LNCaP clone FGC (cell line): ENCODE data around the gene HOXB8.

Source experiments
- DNase-seq: peaks from one replicate; pipeline ENCODE4 v3.0.0-alpha.2; 2011; ENCODE audit warnings: low read depth
- H3K4me3 ChIP-seq: 2 replicates; pipeline ENCODE4 v1.5.1; 2011; ENCODE audit warnings: mild to moderate bottlenecking, low read depth, low read length, control low read depth
- CTCF ChIP-seq: IDR thresholded peaks from 2 replicates; pipeline ENCODE4 v1.5.1; 2012; ENCODE audit warnings: mild to moderate bottlenecking; ENCODE audit not compliant: control insufficient read depth, insufficient read depth; ENCODE audit errors: extremely low read depth

The HOXB8 gene

DNA sequence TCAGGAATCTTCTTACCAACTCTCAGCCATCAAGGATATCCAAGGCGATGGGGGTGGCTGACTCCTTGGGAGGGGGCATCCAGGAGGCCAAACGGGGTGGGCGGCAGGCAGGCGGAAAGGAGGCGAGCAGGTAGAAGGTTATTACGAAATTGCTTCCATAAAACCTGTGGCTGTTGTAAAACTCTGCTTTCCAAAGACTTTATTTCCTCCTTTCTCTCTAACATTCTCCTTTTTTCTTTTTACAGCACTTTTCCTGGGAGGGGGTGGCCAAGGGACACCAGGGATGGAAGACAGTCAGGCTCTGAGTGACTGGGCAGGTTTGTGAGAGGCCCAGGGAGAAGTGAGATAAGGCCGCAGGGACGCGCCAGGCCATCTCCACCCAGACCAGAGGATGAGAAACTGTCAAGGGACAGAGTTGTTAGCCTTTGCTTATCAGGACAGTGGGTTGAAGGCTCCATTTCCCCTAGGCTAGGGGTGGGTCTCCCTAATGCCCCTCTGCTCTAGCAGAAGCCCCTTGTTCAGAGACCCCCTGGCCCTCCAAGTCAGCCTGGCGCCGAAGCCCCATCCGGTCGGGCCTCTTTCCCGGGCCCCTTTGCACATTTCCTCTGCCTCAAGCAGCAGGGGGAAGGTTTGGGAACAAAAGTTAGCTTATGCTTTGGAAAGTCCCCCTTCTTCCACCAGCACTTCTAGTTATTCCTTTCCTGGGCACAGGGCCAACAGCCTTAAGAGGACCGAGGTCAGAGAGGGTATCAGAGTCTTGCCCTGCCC, 16.0 kb upstream of the HOXB8 start:
- no peak for DNase-seq
- TF ChIP-seq CTCF = no peak
- no peak overlapping the region for H3K4me3 ChIP-seq

- no peak for DNase-seq
- no peak for TF ChIP-seq CTCF
- H3K4me3 ChIP-seq = no peak overlapping the region
Measured at GRCh38 chr17:48630009-48630924, 15.2 kb upstream of the HOXB8 start.

GRCh38 chr17:48629411-48629759, 14.3 kb upstream of the HOXB8 start:
- TF ChIP-seq CTCF = no peak
- no peak for DNase-seq
- no peak overlapping the region for H3K4me3 ChIP-seq

GRCh38 chr17:48628649-48629410, 13.7 kb upstream of the HOXB8 start:
- TF ChIP-seq CTCF = no peak
- H3K4me3 ChIP-seq = no peak overlapping the region
- DNase-seq = no peak

- TF ChIP-seq CTCF = no peak
- no peak for DNase-seq
- no peak overlapping the region for H3K4me3 ChIP-seq
Measured at GRCh38 chr17:48627623-48628521, 12.8 kb upstream of the HOXB8 start.

DNA sequence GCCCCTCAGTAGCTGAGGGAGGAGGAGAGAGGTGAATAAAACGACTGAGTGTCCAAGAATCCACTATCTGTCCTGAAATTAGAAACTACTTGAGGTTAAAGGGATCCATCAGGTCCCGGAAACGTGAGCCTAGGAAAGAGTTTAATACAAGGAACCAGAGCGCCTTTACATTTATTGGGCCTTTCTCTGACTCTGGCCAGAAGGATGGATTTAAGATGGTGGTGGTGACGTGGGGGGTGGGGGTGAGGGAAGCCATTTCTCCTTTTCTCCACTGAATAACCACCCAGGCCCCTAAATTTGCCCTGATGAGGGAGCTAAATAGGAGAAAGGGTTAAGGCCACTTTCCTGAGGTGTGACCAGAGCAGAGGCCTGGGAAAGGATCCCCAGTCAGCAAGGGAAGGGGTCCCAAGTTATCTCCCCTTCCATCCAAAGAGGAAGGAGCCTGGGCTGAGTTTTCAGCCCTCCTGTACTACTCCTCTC, 12.1 kb upstream of the HOXB8 start:
- DNase-seq = no peak
- TF ChIP-seq CTCF = no peak

More for the DNA sequence above, 12.1 kb upstream of the HOXB8 start:
- no peak overlapping the region for H3K4me3 ChIP-seq
